Adrenal gland (tissue), 5 donors: Measurements from ENCODE around the gene TBC1D13.
A peak's percentile ranks its signal among the peaks of the same experiment; 100 is the strongest.

Source experiments
- CTCF ChIP-seq, 6 experiments: fragments of 450-650 bp in 4 of 6; fragments of 200-600 bp in 2 of 6; sonication (generic) in 1 of 6; IDR thresholded peaks; 1 replicate in 5 of 6; 2 replicates in 1 of 6; pipeline versions ENCODE4 v1.5.1 to v1.8.0; 2016 to 2021; ENCODE audit warnings: antibody characterized with exemption in 6 of 6, mild to moderate bottlenecking in 2 of 6, moderate library complexity in 1 of 6
- POLR2A ChIP-seq, 2 donors: fragments of 450-650 bp; IDR thresholded peaks; one replicate each; pipeline ENCODE4 v1.6.1; 2017; ENCODE audit warnings: antibody characterized with exemption in 2 of 2, mild to moderate bottlenecking in 2 of 2, moderate library complexity in 1 of 2
- donor health status: DM: no; HTN: no; CAD: no.

- peak in 1 of 6 experiments; percentile 14 for TF ChIP-seq CTCF (IDR thresholded peaks at IDR 0.05)
- no peak for TF ChIP-seq POLR2A (IDR thresholded peaks at IDR 0.05)
Observed at GRCh38 chr9:128809831-128810230, 22.8 kb downstream of the TBC1D13 start.
